Measurements from ENCODE around the gene ZNF638.

DNA sequence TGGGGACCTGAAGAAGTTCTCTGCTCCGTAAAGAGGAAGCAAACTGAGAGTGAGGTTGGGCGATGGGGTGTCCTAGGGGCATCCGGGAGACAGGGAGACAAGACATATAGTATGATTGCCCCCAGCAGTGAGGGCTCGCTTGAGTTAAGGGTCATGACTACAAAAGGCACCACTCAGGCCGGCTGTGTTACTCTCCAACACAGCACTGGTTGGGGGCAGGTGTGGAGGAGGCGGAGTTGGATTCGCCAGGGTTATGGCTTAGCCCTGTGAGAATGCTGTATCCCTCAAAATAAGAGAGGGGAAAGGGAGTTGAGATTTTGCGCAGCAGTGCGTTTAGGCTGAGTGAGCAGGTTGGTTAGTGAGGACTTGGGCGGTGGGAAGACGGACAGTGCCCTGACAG lies 133.8 kb downstream of the ZNF638 start:
- TF ChIP-seq, protein P1, sequence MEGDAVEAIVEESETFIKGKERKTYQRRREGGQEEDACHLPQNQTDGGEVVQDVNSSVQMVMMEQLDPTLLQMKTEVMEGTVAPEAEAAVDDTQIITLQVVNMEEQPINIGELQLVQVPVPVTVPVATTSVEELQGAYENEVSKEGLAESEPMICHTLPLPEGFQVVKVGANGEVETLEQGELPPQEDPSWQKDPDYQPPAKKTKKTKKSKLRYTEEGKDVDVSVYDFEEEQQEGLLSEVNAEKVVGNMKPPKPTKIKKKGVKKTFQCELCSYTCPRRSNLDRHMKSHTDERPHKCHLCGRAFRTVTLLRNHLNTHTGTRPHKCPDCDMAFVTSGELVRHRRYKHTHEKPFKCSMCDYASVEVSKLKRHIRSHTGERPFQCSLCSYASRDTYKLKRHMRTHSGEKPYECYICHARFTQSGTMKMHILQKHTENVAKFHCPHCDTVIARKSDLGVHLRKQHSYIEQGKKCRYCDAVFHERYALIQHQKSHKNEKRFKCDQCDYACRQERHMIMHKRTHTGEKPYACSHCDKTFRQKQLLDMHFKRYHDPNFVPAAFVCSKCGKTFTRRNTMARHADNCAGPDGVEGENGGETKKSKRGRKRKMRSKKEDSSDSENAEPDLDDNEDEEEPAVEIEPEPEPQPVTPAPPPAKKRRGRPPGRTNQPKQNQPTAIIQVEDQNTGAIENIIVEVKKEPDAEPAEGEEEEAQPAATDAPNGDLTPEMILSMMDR (IDR thresholded peaks at IDR 0.05; ENCODE audit: insufficient read depth, low read depth, low read length), result no peak
- no peak for TF ChIP-seq EZH2 (IDR thresholded peaks at IDR 0.05; ENCODE audit: insufficient read depth, low read length)
